HG02798 (cell line): ENCODE measurements around the gene ZCWPW1.
"Not testable (repeated sequence)": the region's sequence is repeated elsewhere in the genome, so short reads cannot be mapped to it uniquely, and the experiment has no call there.

Experiments
- ATAC-seq: cut with Tn5 transposase; IDR thresholded peaks from one replicate; pipeline ENCODE4 v1.9.1; 2021; ENCODE audit warnings: mild to moderate bottlenecking; ENCODE audit not compliant: unreplicated experiment, poor library complexity

The ZCWPW1 gene

GRCh38 chr7:100360135-100360854 lies 68.2 kb downstream of the ZCWPW1 start:
- ATAC-seq = no peak

- no peak for ATAC-seq
Measured at GRCh38 chr7:100358857-100359212, 69.7 kb downstream of the ZCWPW1 start.

- ATAC-seq = no peak
Measured at GRCh38 chr7:100358027-100358856, 70.3 kb downstream of the ZCWPW1 start, which contains the start of gene PILRB. Gene PILRB, plus strand, starts transcription at chr7:100358117. Its CDS starts 186 bp downstream, at chr7:100358303.

- ATAC-seq = no peak
Measured at GRCh38 chr7:100357131-100357561, 71.4 kb downstream of the ZCWPW1 start.

GRCh38 chr7:100356416-100357068 lies 72.0 kb downstream of the ZCWPW1 start:
- ATAC-seq = no peak

GRCh38 chr7:100353685-100354330 lies 74.7 kb downstream of the ZCWPW1 start:
- no peak for ATAC-seq

GRCh38 chr7:100352984-100353684 lies 75.4 kb downstream of the ZCWPW1 start:
- no peak for ATAC-seq

GRCh38 chr7:100352230-100352781 lies 76.2 kb downstream of the ZCWPW1 start:
- not testable (repeated sequence) for ATAC-seq

GRCh38 chr7:100351657-100352058 lies 76.8 kb downstream of the ZCWPW1 start:
- ATAC-seq = no peak
